ENCODE data around the gene TRPV4.
"Not testable (repeated sequence)": the region's sequence is repeated elsewhere in the genome, so short reads cannot be mapped to it uniquely, and the experiment has no call there.

The TRPV4 gene

DNA sequence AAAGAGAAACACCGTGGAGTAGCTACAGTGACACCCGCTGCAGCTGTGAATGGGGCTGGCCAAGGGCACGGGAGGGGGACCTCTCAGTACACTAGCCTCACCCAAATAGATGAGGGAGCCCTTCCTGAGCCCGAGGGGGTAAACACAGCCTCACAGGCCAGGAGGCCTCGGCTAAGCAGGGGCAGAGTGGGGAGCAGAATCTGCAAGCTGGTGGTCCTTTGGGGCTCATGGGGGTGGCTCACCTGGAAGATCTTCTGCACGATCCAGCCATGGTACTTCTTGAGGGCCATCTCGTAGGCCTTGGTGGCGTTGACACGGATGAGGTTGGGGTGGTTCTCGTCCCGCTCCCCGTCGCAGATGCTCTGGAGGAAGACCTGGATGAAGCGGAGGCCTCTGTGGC is 22.2 kb upstream of the TRPV4 start:
- Histone ChIP-seq H3K4me3 (replicated peaks; ENCODE audit: low read depth, low read length) (no peak overlapping the region), H3K36me3 (ENCODE audit: control insufficient read depth, insufficient read depth, low read length) (peaks cover 12% of the 10 kb centered on the region), H3K27me3 (replicated peaks; ENCODE audit: control insufficient read depth, insufficient read depth, low read length) (no peaks in the 10 kb centered on the region)
- DNase-seq (ENCODE audit: extremely low read depth, insufficient read length): no peak
- TF ChIP-seq, protein P1, sequence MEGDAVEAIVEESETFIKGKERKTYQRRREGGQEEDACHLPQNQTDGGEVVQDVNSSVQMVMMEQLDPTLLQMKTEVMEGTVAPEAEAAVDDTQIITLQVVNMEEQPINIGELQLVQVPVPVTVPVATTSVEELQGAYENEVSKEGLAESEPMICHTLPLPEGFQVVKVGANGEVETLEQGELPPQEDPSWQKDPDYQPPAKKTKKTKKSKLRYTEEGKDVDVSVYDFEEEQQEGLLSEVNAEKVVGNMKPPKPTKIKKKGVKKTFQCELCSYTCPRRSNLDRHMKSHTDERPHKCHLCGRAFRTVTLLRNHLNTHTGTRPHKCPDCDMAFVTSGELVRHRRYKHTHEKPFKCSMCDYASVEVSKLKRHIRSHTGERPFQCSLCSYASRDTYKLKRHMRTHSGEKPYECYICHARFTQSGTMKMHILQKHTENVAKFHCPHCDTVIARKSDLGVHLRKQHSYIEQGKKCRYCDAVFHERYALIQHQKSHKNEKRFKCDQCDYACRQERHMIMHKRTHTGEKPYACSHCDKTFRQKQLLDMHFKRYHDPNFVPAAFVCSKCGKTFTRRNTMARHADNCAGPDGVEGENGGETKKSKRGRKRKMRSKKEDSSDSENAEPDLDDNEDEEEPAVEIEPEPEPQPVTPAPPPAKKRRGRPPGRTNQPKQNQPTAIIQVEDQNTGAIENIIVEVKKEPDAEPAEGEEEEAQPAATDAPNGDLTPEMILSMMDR (IDR thresholded peaks at IDR 0.05; ENCODE audit: insufficient read depth, low read length, poor library complexity, severe bottlenecking): no peak

DNA sequence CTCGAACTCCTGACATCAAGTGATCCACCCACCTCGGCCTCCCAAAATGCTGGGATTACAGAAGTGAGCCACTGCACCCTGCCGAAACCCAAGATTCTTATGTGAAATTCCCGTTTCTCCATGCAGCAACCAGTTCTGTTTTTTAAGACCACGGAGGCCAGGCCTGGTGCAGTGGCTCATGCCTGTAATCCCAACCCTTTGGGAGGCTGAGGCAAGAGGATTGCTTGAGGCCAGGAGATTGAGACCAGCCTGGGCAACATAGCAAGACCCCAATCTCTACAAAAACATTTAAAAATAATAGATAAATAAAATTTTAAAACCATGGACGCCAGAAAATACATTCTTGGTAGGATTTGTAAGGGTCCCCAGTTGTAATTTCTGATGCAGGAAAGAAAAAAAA is 17.3 kb upstream of the TRPV4 start:
- not testable (repeated sequence) for H3K36me3 ChIP-seq (ENCODE audit: control insufficient read depth, insufficient read depth, low read length); H3K27me3 ChIP-seq (replicated peaks; ENCODE audit: control insufficient read depth, insufficient read depth, low read length); H3K4me3 ChIP-seq (replicated peaks; ENCODE audit: low read depth, low read length); DNase-seq (ENCODE audit: extremely low read depth, insufficient read length)

DNA sequence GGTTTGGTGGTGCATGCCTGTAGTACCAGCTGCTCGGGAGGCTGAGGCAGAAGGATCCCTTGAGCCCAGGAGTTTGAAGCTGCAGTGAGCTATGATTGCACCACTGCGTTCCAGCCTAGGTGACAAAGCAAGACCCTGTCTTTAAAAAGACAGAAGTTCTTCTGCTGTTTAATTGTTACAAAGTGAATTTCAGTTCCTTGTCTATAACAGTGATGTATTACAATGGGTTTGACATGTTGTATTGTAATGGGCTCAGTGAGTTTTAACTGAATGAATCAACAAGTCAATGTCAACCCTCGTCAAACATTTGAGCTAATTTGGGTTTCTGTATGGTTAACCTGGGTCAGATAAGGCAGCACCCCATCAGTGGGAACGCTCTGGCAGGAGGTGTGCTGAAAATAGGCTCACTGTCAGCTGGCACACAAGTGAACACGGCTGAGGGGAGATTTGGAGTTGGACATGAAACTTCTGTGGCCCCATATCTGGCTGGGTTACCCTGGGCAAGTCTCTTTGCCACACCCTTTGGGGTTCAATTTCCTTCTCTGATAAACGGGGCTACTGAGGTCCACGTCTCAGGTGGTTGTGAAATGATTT is 14.0 kb upstream of the TRPV4 start:
- no peak for DNase-seq (ENCODE audit: extremely low read depth, insufficient read length)
- TF ChIP-seq, protein P1 (IDR thresholded peaks at IDR 0.05; ENCODE audit: insufficient read depth, low read length, poor library complexity, severe bottlenecking): no peak
- Histone ChIP-seq H3K27me3 (replicated peaks; ENCODE audit: control insufficient read depth, insufficient read depth, low read length) (no peaks in the 10 kb centered on the region), H3K4me3 (replicated peaks; ENCODE audit: low read depth, low read length) (no peak overlapping the region), H3K36me3 (ENCODE audit: control insufficient read depth, insufficient read depth, low read length) (no peaks in the 10 kb centered on the region)

DNA sequence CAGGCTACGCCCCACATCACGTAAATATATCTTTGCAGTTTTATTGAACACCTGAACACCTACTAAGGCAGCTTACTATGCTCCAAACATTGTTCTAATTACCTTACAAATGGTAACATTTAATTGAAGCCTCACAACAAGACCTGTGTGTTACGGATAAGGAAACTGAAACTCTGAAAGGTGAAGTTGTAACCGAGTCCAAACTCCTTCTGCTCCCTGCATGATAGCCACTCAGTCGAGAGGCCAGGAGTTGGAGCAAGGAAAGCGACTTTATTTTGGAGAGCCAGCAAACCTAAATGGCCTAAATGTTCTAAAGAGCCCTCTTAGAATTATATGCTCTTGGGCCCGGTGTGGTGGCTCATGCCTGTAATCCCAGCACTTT is 12.6 kb upstream of the TRPV4 start:
- Histone ChIP-seq H3K4me3 (replicated peaks; ENCODE audit: low read depth, low read length) (peak overlapping the region; percentile 27; the same call in 1 of the 2 replicates), H3K27me3 (replicated peaks; ENCODE audit: control insufficient read depth, insufficient read depth, low read length) (no peaks in the 10 kb centered on the region), H3K36me3 (ENCODE audit: control insufficient read depth, insufficient read depth, low read length) (no peaks in the 10 kb centered on the region)
- no peak for DNase-seq (ENCODE audit: extremely low read depth, insufficient read length)
- TF ChIP-seq, protein P1 (IDR thresholded peaks at IDR 0.05; ENCODE audit: insufficient read depth, low read length, poor library complexity, severe bottlenecking): no peak

DNA sequence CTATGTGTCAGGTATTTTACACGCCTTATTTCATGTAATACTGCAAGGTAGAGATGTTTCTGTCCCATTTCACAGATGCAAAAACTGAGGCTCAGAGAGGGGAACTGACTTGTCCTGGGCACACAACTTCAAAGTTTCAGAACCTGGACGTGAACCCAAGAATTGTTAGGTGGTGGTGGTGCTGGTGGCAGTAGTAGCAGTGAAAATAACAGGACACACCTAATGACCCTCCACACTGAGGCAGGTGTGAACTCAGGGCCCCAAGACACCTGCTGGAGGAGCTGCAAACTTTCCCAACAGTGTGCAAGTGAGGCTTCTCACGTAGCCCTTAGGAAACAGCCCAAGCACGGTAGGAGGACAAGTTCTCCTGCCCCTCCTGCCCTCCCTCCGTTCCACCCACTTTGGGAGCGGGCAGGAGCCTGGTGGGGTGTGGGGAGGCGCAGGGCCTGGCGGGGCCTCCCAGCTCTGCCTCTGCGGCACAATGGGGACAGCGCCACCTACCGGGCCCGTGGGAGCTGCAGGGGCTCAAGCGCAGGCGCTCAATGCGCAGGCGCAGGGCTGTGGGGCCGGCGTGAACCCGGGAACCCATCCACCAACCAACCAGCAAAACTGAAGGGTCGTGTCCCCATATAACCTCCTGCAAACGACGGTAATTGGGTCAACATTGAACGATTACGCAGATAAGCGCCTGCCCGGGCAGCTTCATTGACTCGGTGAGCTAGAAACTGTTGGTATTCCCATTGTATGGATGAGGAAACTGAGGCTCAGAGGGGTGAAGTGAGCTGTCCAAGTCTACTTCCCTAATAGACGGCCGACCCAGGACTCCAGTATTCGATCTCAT is 12.0 kb upstream of the TRPV4 start:
- no peaks in the 10 kb centered on the region for H3K27me3 ChIP-seq (replicated peaks; ENCODE audit: control insufficient read depth, insufficient read depth, low read length)
- no peaks in the 10 kb centered on the region for H3K36me3 ChIP-seq (ENCODE audit: control insufficient read depth, insufficient read depth, low read length)
- DNase-seq (ENCODE audit: extremely low read depth, insufficient read length): peak; percentile 87
- TF ChIP-seq, protein P1 (IDR thresholded peaks at IDR 0.05; ENCODE audit: insufficient read depth, low read length, poor library complexity, severe bottlenecking): peak; percentile 99
- peak overlapping the region; percentile 27 for H3K4me3 ChIP-seq (replicated peaks; ENCODE audit: low read depth, low read length)

DNA sequence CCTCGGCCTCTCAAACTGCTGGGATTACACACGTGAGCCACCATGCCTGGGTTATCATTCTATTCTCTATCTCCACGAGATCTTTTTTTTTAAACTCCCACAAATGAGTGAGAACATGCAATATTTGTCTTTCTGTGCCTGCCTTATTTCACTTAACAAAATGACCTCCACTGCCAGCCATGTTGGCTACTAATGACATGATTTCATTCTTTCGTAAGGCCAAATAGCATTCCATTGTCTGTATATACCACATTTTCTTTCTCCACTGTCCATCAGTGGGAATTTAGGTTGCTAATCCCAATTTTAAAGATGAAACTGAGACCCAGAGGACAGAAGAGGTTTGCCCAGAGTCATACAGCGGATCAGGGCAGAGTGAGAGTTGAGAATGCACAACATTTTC is 10.9 kb upstream of the TRPV4 start:
- Histone ChIP-seq H3K36me3 (ENCODE audit: control insufficient read depth, insufficient read depth, low read length) (no peaks in the 10 kb centered on the region), H3K27me3 (replicated peaks; ENCODE audit: control insufficient read depth, insufficient read depth, low read length) (no peaks in the 10 kb centered on the region), H3K4me3 (replicated peaks; ENCODE audit: low read depth, low read length) (no peak overlapping the region)
- TF ChIP-seq, protein P1 (IDR thresholded peaks at IDR 0.05; ENCODE audit: insufficient read depth, low read length, poor library complexity, severe bottlenecking): no peak
- DNase-seq (ENCODE audit: extremely low read depth, insufficient read length): no peak

All from GM06990 (cell line).